WTC11 (cell line): ENCODE data around the gene AVPR2. TPM values are rescaled to one million over a fixed set of nuclear protein-coding genes. Genes with fewer than 3 reads are reported as not detected.

ENCODE experiments used
- ATAC-seq: fragments of 200-7000 bp; cut with Tn5 transposase; 2 replicates; pipeline ENCODE4 v1.10.0; 2021; ENCODE audit warnings: mild to moderate bottlenecking, moderate library complexity
- CTCF ChIA-PET: fragments of 300-600 bp; sonication (Branson Sonifier 250); formaldehyde crosslinking; loops from one replicate; lab custom pipeline; 2021; ENCODE audit warnings: antibody characterized with exemption; lab: Charles Lee
- POLR2A ChIA-PET: fragments of 350-600 bp; sonication (Branson Sonifier 250); formaldehyde crosslinking; loops from one replicate; lab custom pipeline; 2021; ENCODE audit warnings: antibody characterized with exemption; lab: Charles Lee
- DNase-seq: peaks from one replicate; pipeline ENCODE4 v3.0.0; 2021; ENCODE audit warnings: low spot score
- H3K27ac Mint-ChIP-seq: 2 replicates; pipeline ENCODE4 v1.8.0; 2021; ENCODE audit warnings: mixed read lengths
- H3K27me3 Mint-ChIP-seq: 2 replicates; pipeline ENCODE4 v1.8.0; 2021; ENCODE audit warnings: low read depth, mild to moderate bottlenecking, moderate library complexity, mixed read lengths
- H3K36me3 Mint-ChIP-seq: 2 replicates; pipeline ENCODE4 v1.8.0; 2021; ENCODE audit warnings: mixed read lengths
- H3K4me1 Mint-ChIP-seq: 2 replicates; pipeline ENCODE4 v1.8.0; 2022; ENCODE audit warnings: mixed read lengths
- H3K4me3 Mint-ChIP-seq: 2 replicates; pipeline ENCODE4 v1.8.0; 2021; ENCODE audit warnings: mild to moderate bottlenecking, moderate library complexity, mixed read lengths
- H3K9me3 Mint-ChIP-seq: 2 replicates; pipeline ENCODE4 v1.8.0; 2021; ENCODE audit warnings: mixed read lengths
- FOXP1 ChIP-seq: sonication (generic); formaldehyde crosslinking; IDR thresholded peaks from 2 replicates; pipeline ENCODE4 v1.8.0; 2022; ENCODE audit warnings: missing genetic modification reagents, mild to moderate bottlenecking, moderate library complexity, borderline replicate concordance
- GABPB1 ChIP-seq: sonication (generic); formaldehyde crosslinking; IDR thresholded peaks from 2 replicates; pipeline ENCODE4 v1.8.1; 2023; ENCODE audit warnings: mild to moderate bottlenecking, missing genetic modification reagents
- JUN ChIP-seq: sonication (generic); formaldehyde crosslinking; IDR thresholded peaks from 2 replicates; pipeline ENCODE4 v1.8.0; 2023; ENCODE audit warnings: mild to moderate bottlenecking, missing genetic modification reagents
- OVOL2 ChIP-seq: fragments of 250-450 bp; sonication (Bioruptor Pico); IDR thresholded peaks from 2 replicates; pipeline ENCODE4 v1.9.0; 2021; ENCODE audit warnings: mild to moderate bottlenecking, borderline replicate concordance
- RELA ChIP-seq: sonication (generic); formaldehyde crosslinking; IDR thresholded peaks from 2 replicates; pipeline ENCODE4 v1.8.1; 2022; ENCODE audit warnings: missing genetic modification reagents, mild to moderate bottlenecking, borderline replicate concordance
- SMAD3 ChIP-seq: sonication (generic); formaldehyde crosslinking; IDR thresholded peaks from 2 replicates; pipeline ENCODE4 v1.8.0; 2022; ENCODE audit warnings: missing genetic modification reagents, mild to moderate bottlenecking, borderline replicate concordance
- SMAD4 ChIP-seq: sonication (generic); formaldehyde crosslinking; IDR thresholded peaks from 2 replicates; pipeline ENCODE4 v1.8.0; 2022; ENCODE audit warnings: mild to moderate bottlenecking, missing genetic modification reagents
- ZNF317 ChIP-seq: sonication (generic); formaldehyde crosslinking; IDR thresholded peaks from 2 replicates; pipeline ENCODE4 v1.8.1; 2023; ENCODE audit warnings: low read depth, mild to moderate bottlenecking, moderate library complexity, missing genetic modification reagents, borderline replicate concordance
- ZNF416 ChIP-seq: fragments of 250-450 bp; sonication (Bioruptor Pico); IDR thresholded peaks from 2 replicates; pipeline ENCODE4 v1.9.0; 2021; ENCODE audit warnings: mild to moderate bottlenecking, inconsistent platforms
- ZNF671 ChIP-seq: fragments of 250-450 bp; sonication (Bioruptor Pico); IDR thresholded peaks from 2 replicates; pipeline ENCODE4 v1.8.0; 2021; ENCODE audit warnings: mild to moderate bottlenecking
- total RNA-seq: library from RNA; stranded (reverse); gene quantifications from 3 replicates; pipeline ENCODE4 v1.2.3, GENCODE V29; 2021
- TF ChIP-seq, protein P1 (sequence below): sonication (generic); formaldehyde crosslinking; conservative IDR thresholded peaks from 2 replicates; pipeline ENCODE4 v1.8.1; 2022; ENCODE audit warnings: mild to moderate bottlenecking, missing genetic modification reagents
- TF ChIP-seq, protein P2 (sequence below): sonication (generic); formaldehyde crosslinking; IDR thresholded peaks from 2 replicates; pipeline ENCODE4 v1.8.1; 2023; ENCODE audit warnings: mild to moderate bottlenecking, missing genetic modification reagents, borderline replicate concordance
- TF ChIP-seq, protein P3 (sequence below): sonication (generic); formaldehyde crosslinking; IDR thresholded peaks from 2 replicates; pipeline ENCODE4 v1.8.1; 2023; ENCODE audit warnings: mild to moderate bottlenecking, missing genetic modification reagents, moderate library complexity
- TF ChIP-seq, protein P4 (sequence below): sonication (generic); formaldehyde crosslinking; IDR thresholded peaks from 2 replicates; pipeline ENCODE4 v1.8.0; 2022; ENCODE audit warnings: mild to moderate bottlenecking, missing genetic modification reagents

Gene AVPR2
- total RNA-seq, 1 experiment from 2014 or later: 0.11 TPM

DNA sequence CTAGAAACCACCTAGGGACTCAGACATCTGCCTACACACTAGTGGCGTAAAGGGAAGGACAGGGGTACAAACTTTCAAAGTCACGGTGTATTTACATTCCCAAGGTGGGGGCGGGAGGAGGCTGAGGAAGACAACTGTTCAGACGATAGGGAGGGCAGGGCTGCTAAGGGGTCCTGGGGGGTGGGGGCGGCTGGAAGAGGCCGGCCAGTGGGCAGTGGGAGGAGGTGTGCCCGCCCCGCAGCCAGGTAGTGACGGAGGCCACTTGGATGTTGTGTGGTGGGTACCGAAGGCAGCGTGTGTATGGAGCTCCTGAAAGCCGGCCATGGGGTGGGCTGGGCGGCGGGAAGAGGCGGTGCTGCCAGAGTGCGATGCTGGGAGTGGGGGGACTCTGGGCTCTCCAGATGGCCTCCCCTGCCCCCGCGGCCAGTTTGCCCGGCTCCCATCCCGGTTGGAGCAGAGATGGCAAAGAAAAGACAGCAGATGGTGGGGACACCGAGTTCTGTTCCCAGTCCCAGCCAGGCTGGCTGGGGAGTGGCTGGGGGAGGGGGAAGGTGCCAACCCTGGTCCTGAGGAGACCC, 42.7 kb upstream of the AVPR2 start:
- DNase-seq: no peak
- Mint-ChIP-seq H3K9me3 (no peaks in the 10 kb centered on the region), H3K4me1 (peaks cover 31% of the 10 kb centered on the region), H3K27ac (no peak overlapping the region), H3K27me3 (peaks cover 1% of the 10 kb centered on the region; the same call in 1 of the 2 replicates), H3K36me3 (peaks cover 7% of the 10 kb centered on the region), H3K4me3 (no peak overlapping the region)
- TF ChIP-seq GABPB1: no peak
- TF ChIP-seq, protein P1, sequence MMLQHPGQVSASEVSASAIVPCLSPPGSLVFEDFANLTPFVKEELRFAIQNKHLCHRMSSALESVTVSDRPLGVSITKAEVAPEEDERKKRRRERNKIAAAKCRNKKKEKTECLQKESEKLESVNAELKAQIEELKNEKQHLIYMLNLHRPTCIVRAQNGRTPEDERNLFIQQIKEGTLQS (CRISPR knock-in tag): no peak
- TF ChIP-seq ZNF416: no peak
- TF ChIP-seq SMAD3 (CRISPR knock-in tag): no peak
- ATAC-seq: no peak
- ChIA-PET POLR2A (no interaction called here), CTCF (no interaction called here)

DNA sequence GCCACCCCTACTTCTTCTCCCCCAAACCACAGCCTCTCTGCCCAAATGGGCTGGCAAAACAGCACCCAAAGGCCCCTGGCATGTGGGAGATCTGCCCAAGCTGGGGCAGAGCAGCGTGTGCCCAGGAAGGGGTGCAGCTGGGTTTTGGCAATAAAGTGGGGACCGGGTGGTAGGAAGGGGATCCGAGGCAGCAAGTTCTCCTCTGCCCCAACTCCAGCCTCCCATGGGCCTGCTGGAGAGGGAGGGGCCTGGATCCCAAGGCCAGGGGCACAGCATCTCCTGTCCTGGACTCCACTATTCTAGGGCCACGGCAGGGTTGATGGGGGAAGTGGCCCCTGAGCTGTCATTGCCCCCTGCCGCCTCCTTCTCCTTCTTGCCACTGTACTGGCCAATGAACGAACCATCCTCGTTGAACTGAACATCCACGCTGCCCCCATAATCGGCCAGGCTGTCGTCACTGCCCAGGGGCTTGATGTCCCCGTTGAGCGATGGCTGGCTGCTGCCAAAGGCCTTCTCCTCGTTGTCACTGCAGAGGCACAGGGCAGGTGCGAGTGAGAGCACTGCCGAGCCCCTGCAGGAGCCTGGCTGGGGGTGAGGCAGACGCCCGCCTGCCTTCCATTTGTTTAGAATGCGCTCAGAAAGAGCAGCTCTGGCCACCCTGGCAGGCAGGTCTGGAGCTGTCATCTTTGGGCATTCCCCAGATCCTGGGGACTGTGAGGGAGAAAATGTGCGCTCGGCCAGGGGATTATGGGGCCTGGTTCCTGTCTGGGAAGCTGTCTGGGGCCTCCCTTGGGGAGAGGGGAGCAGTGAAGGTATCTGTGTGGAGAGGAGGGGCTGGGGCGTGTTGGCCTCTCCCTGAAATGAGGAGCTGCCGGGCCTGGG, 41.9 kb upstream of the AVPR2 start:
- no peak overlapping the region; the same call in 1 of the 2 replicates for H3K27ac Mint-ChIP-seq
- ChIA-PET CTCF (interaction anchor here (0.8 kb wide), 2 partner anchors 8 to 85 kb away, joined by 3 to 4 read pairs; no protein-coding TSS in a partner anchor), POLR2A (no interaction called here)
- peak; percentile 15; the same call in 1 of the 2 replicates for ATAC-seq
- no peaks in the 10 kb centered on the region; the same call in 1 of the 2 replicates for H3K27me3 Mint-ChIP-seq
- DNase-seq: no peak
- peaks cover 27% of the 10 kb centered on the region for H3K4me1 Mint-ChIP-seq
- TF ChIP-seq FOXP1 (CRISPR knock-in tag) (no peak), RELA (CRISPR knock-in tag) (no peak), JUN (CRISPR knock-in tag) (no peak), ZNF671 (CRISPR knock-in tag) (no peak)
- peaks cover 7% of the 10 kb centered on the region for H3K36me3 Mint-ChIP-seq
- H3K4me3 Mint-ChIP-seq: no peak overlapping the region
- H3K9me3 Mint-ChIP-seq: no peaks in the 10 kb centered on the region

DNA sequence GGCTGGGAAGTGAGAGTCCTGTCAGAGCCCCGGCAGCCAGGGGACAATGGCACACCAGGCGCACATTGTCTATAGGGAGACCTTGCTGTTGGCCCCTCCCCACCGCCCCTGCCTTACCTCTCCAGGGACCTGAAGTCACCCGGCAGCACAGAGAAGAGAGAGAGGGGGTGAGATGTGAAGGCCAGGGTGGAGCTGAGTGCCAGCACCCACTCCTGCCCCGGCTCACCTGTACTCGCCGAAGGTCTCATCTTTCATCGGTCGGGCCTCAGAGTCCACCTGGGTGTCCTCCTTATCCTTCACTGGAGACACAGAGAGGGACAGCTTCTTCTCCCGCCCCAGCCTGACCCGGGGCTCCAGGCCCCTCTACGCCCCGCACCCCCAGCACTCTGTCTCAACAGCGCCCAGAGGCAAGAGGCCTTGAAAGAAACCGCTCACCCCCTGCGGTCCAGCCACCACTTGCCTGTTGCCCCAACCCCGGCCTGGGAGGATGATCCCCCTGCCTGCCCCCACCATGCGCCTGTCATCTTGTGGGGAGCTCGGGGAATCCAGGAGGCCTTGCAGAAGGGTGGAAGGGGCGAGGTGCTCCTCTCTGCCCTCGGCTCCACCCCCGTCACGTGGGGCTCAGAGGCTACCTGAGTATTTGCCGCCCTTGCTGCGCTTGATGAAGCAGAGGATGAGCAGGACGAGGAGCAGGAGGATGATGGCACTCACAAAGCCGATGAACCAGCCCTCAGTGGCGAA, 41.1 kb upstream of the AVPR2 start:
- H3K36me3 Mint-ChIP-seq: peaks cover 7% of the 10 kb centered on the region
- TF ChIP-seq SMAD4: no peak
- TF ChIP-seq, protein P2, sequence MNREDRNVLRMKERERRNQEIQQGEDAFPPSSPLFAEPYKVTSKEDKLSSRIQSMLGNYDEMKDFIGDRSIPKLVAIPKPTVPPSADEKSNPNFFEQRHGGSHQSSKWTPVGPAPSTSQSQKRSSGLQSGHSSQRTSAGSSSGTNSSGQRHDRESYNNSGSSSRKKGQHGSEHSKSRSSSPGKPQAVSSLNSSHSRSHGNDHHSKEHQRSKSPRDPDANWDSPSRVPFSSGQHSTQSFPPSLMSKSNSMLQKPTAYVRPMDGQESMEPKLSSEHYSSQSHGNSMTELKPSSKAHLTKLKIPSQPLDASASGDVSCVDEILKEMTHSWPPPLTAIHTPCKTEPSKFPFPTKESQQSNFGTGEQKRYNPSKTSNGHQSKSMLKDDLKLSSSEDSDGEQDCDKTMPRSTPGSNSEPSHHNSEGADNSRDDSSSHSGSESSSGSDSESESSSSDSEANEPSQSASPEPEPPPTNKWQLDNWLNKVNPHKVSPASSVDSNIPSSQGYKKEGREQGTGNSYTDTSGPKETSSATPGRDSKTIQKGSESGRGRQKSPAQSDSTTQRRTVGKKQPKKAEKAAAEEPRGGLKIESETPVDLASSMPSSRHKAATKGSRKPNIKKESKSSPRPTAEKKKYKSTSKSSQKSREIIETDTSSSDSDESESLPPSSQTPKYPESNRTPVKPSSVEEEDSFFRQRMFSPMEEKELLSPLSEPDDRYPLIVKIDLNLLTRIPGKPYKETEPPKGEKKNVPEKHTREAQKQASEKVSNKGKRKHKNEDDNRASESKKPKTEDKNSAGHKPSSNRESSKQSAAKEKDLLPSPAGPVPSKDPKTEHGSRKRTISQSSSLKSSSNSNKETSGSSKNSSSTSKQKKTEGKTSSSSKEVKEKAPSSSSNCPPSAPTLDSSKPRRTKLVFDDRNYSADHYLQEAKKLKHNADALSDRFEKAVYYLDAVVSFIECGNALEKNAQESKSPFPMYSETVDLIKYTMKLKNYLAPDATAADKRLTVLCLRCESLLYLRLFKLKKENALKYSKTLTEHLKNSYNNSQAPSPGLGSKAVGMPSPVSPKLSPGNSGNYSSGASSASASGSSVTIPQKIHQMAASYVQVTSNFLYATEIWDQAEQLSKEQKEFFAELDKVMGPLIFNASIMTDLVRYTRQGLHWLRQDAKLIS (CRISPR knock-in tag): no peak
- TF ChIP-seq OVOL2 (CRISPR knock-in tag): no peak
- TF ChIP-seq, protein P3, sequence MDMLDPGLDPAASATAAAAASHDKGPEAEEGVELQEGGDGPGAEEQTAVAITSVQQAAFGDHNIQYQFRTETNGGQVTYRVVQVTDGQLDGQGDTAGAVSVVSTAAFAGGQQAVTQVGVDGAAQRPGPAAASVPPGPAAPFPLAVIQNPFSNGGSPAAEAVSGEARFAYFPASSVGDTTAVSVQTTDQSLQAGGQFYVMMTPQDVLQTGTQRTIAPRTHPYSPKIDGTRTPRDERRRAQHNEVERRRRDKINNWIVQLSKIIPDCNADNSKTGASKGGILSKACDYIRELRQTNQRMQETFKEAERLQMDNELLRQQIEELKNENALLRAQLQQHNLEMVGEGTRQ (CRISPR knock-in tag): peak; percentile 69; the same call in 1 of the 2 replicates
- TF ChIP-seq ZNF317 (CRISPR knock-in tag): no peak
- TF ChIP-seq, protein P4, sequence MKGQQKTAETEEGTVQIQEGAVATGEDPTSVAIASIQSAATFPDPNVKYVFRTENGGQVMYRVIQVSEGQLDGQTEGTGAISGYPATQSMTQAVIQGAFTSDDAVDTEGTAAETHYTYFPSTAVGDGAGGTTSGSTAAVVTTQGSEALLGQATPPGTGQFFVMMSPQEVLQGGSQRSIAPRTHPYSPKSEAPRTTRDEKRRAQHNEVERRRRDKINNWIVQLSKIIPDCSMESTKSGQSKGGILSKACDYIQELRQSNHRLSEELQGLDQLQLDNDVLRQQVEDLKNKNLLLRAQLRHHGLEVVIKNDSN: 0 out of 2 replicates have a peak, but pooled peaks have one; percentile 24
- TF ChIP-seq GABPB1: no peak
- H3K9me3 Mint-ChIP-seq: no peaks in the 10 kb centered on the region
- CTCF ChIA-PET: interaction anchor here (0.8 kb wide), 2 partner anchors 9 to 84 kb away, joined by 3 to 4 read pairs; no protein-coding TSS in a partner anchor
- DNase-seq (no peak), ATAC-seq (peak; percentile 37)
- POLR2A ChIA-PET: no interaction called here
- no peak overlapping the region for H3K4me3 Mint-ChIP-seq
- H3K4me1 Mint-ChIP-seq: peaks cover 20% of the 10 kb centered on the region
- H3K27me3 Mint-ChIP-seq: no peaks in the 10 kb centered on the region; the same call in 1 of the 2 replicates
- no peak overlapping the region for H3K27ac Mint-ChIP-seq
